Nephron (organoid): ENCODE data around the gene FAM83D.

ENCODE experiments used
- H3K27ac Mint-ChIP-seq, 3 experiments: 2 replicates each; pipeline ENCODE4 v1.8.0; 2020; ENCODE audit warnings: mixed read lengths in 3 of 3, mild to moderate bottlenecking in 2 of 3, moderate library complexity in 1 of 3
- H3K27me3 Mint-ChIP-seq: 2 replicates; pipeline ENCODE4 v1.8.0; 2021; ENCODE audit warnings: low read depth, mild to moderate bottlenecking, moderate library complexity, mixed read lengths
- H3K36me3 Mint-ChIP-seq: 2 replicates; pipeline ENCODE4 v1.8.0; 2020; ENCODE audit warnings: low read depth, mixed read lengths
- H3K4me1 Mint-ChIP-seq: 2 replicates; pipeline ENCODE4 v1.8.0; 2020; ENCODE audit warnings: mixed read lengths
- H3K4me3 Mint-ChIP-seq, 3 experiments: 2 replicates each; pipeline ENCODE4 v1.8.0; 2020; ENCODE audit warnings: mild to moderate bottlenecking in 3 of 3, mixed read lengths in 3 of 3, moderate library complexity in 2 of 3
- H3K9me3 Mint-ChIP-seq: 2 replicates; pipeline ENCODE4 v1.8.0; 2020; ENCODE audit warnings: mixed read lengths
- CTCF ChIP-seq, 3 experiments: fragments of 200-600 bp; sonication (generic); IDR thresholded peaks; one replicate each; pipeline ENCODE4 v1.5.0; 2021; ENCODE audit warnings: antibody characterized with exemption in 3 of 3; ENCODE audit not compliant: unreplicated experiment in 3 of 3

Gene FAM83D

GRCh38 chr20:38882600-38882999, 43.6 kb upstream of the FAM83D start:
- TF ChIP-seq CTCF (IDR thresholded peaks at IDR 0.05; ENCODE audit: unreplicated experiment in 3 of 3): no peak
- Mint-ChIP-seq H3K27ac (no peak overlapping the region), H3K9me3 (no peaks in the 10 kb centered on the region), H3K4me1 (no peaks in the 10 kb centered on the region), H3K4me3 (no peak overlapping the region), H3K36me3 (no peaks in the 10 kb centered on the region), H3K27me3 (peaks cover 49% of the 10 kb centered on the region)

GRCh38 chr20:38883081-38883980, 42.9 kb upstream of the FAM83D start:
- no peaks in the 10 kb centered on the region for H3K36me3 Mint-ChIP-seq
- H3K4me3 Mint-ChIP-seq: no peak overlapping the region
- no peak for TF ChIP-seq CTCF (IDR thresholded peaks at IDR 0.05; ENCODE audit: unreplicated experiment in 3 of 3)
- H3K9me3 Mint-ChIP-seq: no peaks in the 10 kb centered on the region
- H3K27ac Mint-ChIP-seq: no peak overlapping the region
- H3K27me3 Mint-ChIP-seq: peaks cover 51% of the 10 kb centered on the region
- H3K4me1 Mint-ChIP-seq: no peaks in the 10 kb centered on the region

GRCh38 chr20:38883981-38884733, 42.1 kb upstream of the FAM83D start:
- no peaks in the 10 kb centered on the region for H3K36me3 Mint-ChIP-seq
- no peak overlapping the region for H3K4me3 Mint-ChIP-seq

GRCh38 chr20:38885357-38885756, 40.9 kb upstream of the FAM83D start:
- Mint-ChIP-seq H3K4me3 (no peak overlapping the region), H3K27ac (no peak overlapping the region), H3K36me3 (no peaks in the 10 kb centered on the region), H3K9me3 (no peaks in the 10 kb centered on the region), H3K27me3 (peaks cover 36% of the 10 kb centered on the region), H3K4me1 (no peaks in the 10 kb centered on the region)
- TF ChIP-seq CTCF (IDR thresholded peaks at IDR 0.05; ENCODE audit: unreplicated experiment in 3 of 3): no peak

More at GRCh38 chr20:38883981-38884733, 42.1 kb upstream of the FAM83D start:
- Mint-ChIP-seq H3K9me3 (no peaks in the 10 kb centered on the region), H3K27ac (no peak overlapping the region), H3K27me3 (peaks cover 44% of the 10 kb centered on the region), H3K4me1 (no peaks in the 10 kb centered on the region)
- TF ChIP-seq CTCF (IDR thresholded peaks at IDR 0.05; ENCODE audit: unreplicated experiment in 3 of 3): no peak

- TF ChIP-seq CTCF (IDR thresholded peaks at IDR 0.05; ENCODE audit: unreplicated experiment in 3 of 3): no peak
- H3K27ac Mint-ChIP-seq: no peak overlapping the region
- no peaks in the 10 kb centered on the region for H3K36me3 Mint-ChIP-seq
- no peaks in the 10 kb centered on the region for H3K9me3 Mint-ChIP-seq
- peaks cover 3% of the 10 kb centered on the region for H3K4me1 Mint-ChIP-seq
- no peak overlapping the region for H3K4me3 Mint-ChIP-seq
- peaks cover 23% of the 10 kb centered on the region for H3K27me3 Mint-ChIP-seq
Observed at GRCh38 chr20:38888059-38888831, 38.0 kb upstream of the FAM83D start.
